SK-N-SH (cell line): ENCODE results near the gene E4F1. TPM values are rescaled to one million over a fixed set of nuclear protein-coding genes. Genes with fewer than 3 reads are reported as not detected.

Experiments
- CTCF ChIA-PET: fragments of 300-600, 350-600 bp; formaldehyde crosslinking; extraction: SDS; loops from one replicate; lab custom pipeline; 2021; lab: Yijun Ruan, JAX
- POLR2A ChIA-PET: fragments of 350-600 bp; sonication (Branson Sonifier 250); formaldehyde crosslinking; extraction: SDS; loops from one replicate; lab custom pipeline; 2020; ENCODE audit warnings: antibody characterized with exemption, inconsistent platforms; lab: Yijun Ruan, JAX
- DNase-seq: peaks from one replicate; pipeline ENCODE4 v3.0.0; 2012
- H2AFZ ChIP-seq: fragments of 200-600 bp; sonication (generic); 2 replicates; pipeline ENCODE4 v1.8.1; 2016; ENCODE audit warnings: antibody characterized with exemption, mild to moderate bottlenecking, low read depth
- H3F3A ChIP-seq: fragments of 200-600 bp; sonication (generic); replicated peaks from 2 replicates; pipeline ENCODE3; 2016; ENCODE audit warnings: antibody characterized with exemption, mild to moderate bottlenecking; ENCODE audit not compliant: insufficient read depth
- H3K27ac ChIP-seq, 2 experiments: fragments of 200-500 bp in 1 of 2; fragments of 200-600 bp in 1 of 2; sonication (Bioruptor generic) in 1 of 2; sonication (generic), shearing (Covaris generic) in 1 of 2; 2 replicates each; pipeline versions ENCODE4 v1.5.1 to v1.6.1; 2014 to 2016; ENCODE audit warnings: low read depth in 2 of 2, inconsistent platforms in 1 of 2, low read length in 1 of 2, mild to moderate bottlenecking in 1 of 2, mixed read lengths in 1 of 2
- H3K27me3 ChIP-seq: fragments of 200-600 bp; sonication (generic), shearing (Covaris generic); 2 replicates; pipeline ENCODE4 v1.6.1; 2016; ENCODE audit warnings: mixed run types; ENCODE audit not compliant: insufficient read depth
- H3K36me3 ChIP-seq, 2 experiments: fragments of 200-500 bp in 1 of 2; fragments of 200-600 bp in 1 of 2; sonication (Bioruptor generic) in 1 of 2; sonication (generic) in 1 of 2; replicated peaks in 1 of 2; 2 replicates each; pipeline versions ENCODE3 to v1.5.1; 2014 to 2016; ENCODE audit warnings: low read length in 1 of 2, mild to moderate bottlenecking in 1 of 2; ENCODE audit not compliant: insufficient read depth in 2 of 2, control insufficient read depth in 1 of 2
- H3K4me1 ChIP-seq, 2 experiments: fragments of 200-500 bp in 1 of 2; fragments of 200-600 bp in 1 of 2; sonication (Bioruptor generic) in 1 of 2; sonication (generic), shearing (Covaris generic) in 1 of 2; 2 replicates each; pipeline versions ENCODE4 v1.5.1 to v1.6.1; 2014 to 2016; ENCODE audit warnings: low read depth in 1 of 2, low read length in 1 of 2, mixed run types in 1 of 2; ENCODE audit not compliant: insufficient read depth in 2 of 2, control insufficient read depth in 1 of 2
- H3K4me2 ChIP-seq: fragments of 200-600 bp; sonication (generic), shearing (Covaris generic); 2 replicates; pipeline ENCODE4 v1.6.1; 2017; ENCODE audit warnings: mixed run types
- H3K4me3 ChIP-seq, 2 experiments: fragments of 200-500 bp in 1 of 2; fragments of 200-600 bp in 1 of 2; sonication (Bioruptor generic) in 1 of 2; sonication (generic), shearing (Covaris generic) in 1 of 2; 2 replicates each; pipeline versions ENCODE4 v1.5.1 to v1.8.1; 2014 to 2016; ENCODE audit warnings: low read depth in 2 of 2, inconsistent platforms in 1 of 2, low read length in 1 of 2, mild to moderate bottlenecking in 1 of 2, mixed read lengths in 1 of 2, moderate library complexity in 1 of 2
- H3K79me2 ChIP-seq: fragments of 200-600 bp; sonication (generic); 2 replicates; pipeline ENCODE4 v1.8.1; 2017; ENCODE audit warnings: mild to moderate bottlenecking; ENCODE audit not compliant: insufficient read depth
- H3K9ac ChIP-seq: fragments of 200-600 bp; sonication (generic); 2 replicates; pipeline ENCODE4 v1.6.1; 2017; ENCODE audit warnings: mixed run types
- H3K9me2 ChIP-seq: fragments of 200-600 bp; sonication (generic); 2 replicates; pipeline ENCODE4 v1.6.1; 2017; ENCODE audit warnings: mixed run types
- H3K9me3 ChIP-seq: fragments of 200-600 bp; sonication (generic); 2 replicates; pipeline ENCODE4 v1.6.1; 2017; ENCODE audit warnings: mixed run types, mild to moderate bottlenecking, moderate library complexity
- H4K20me1 ChIP-seq: fragments of 200-600 bp; sonication (generic); 2 replicates; pipeline ENCODE4 v1.6.1; 2017; ENCODE audit warnings: mild to moderate bottlenecking, mixed run types; ENCODE audit not compliant: insufficient read depth
- CTCF ChIP-seq: fragments of 200-600 bp; sonication (generic); IDR thresholded peaks from 2 replicates; pipeline ENCODE4 v1.6.1; 2017; ENCODE audit warnings: antibody characterized with exemption, mild to moderate bottlenecking, moderate library complexity
- EZH2phosphoT487 ChIP-seq: fragments of 200-600 bp; sonication (generic); IDR thresholded peaks from 2 replicates; pipeline ENCODE4 v1.6.1; 2017; ENCODE audit warnings: low read depth, mixed run types, mild to moderate bottlenecking, antibody characterized with exemption, moderate library complexity, borderline replicate concordance
- FOXM1 ChIP-seq: IDR thresholded peaks from 2 replicates; pipeline ENCODE4 v1.4.0; 2012; ENCODE audit warnings: low read depth, mild to moderate bottlenecking
- GATA2 ChIP-seq: sonication (generic); formaldehyde crosslinking; IDR thresholded peaks from 2 replicates; pipeline ENCODE4 v1.5.0; 2020; ENCODE audit warnings: mild to moderate bottlenecking, missing genetic modification reagents
- IRF3 ChIP-seq: fragments of 150-350 bp; IDR thresholded peaks from 2 replicates; pipeline ENCODE4 v1.6.1; 2016; ENCODE audit warnings: mild to moderate bottlenecking, low read depth, low read length
- JUND ChIP-seq: IDR thresholded peaks from 2 replicates; pipeline ENCODE4 v1.4.0; 2012
- NRF1 ChIP-seq: IDR thresholded peaks from 2 replicates; pipeline ENCODE4 v1.6.1; 2012; ENCODE audit warnings: low read depth, mild to moderate bottlenecking, low read length
- PBX3 ChIP-seq: IDR thresholded peaks from 2 replicates; pipeline ENCODE4; 2012
- RAD21 ChIP-seq: IDR thresholded peaks from 2 replicates; pipeline ENCODE4 v1.6.1; 2012; ENCODE audit warnings: mild to moderate bottlenecking, low read length
- RCOR1 ChIP-seq: fragments of 150-350 bp; IDR thresholded peaks from 2 replicates; pipeline ENCODE4 v1.6.1; 2017; ENCODE audit warnings: antibody characterized with exemption, low read length
- RXRA ChIP-seq: IDR thresholded peaks from 2 replicates; pipeline ENCODE4 v1.4.0; 2012; ENCODE audit warnings: low read depth, mild to moderate bottlenecking, borderline replicate concordance
- TAF1 ChIP-seq: IDR thresholded peaks from 2 replicates; pipeline ENCODE4 v1.6.1; 2012; ENCODE audit warnings: low read depth, mild to moderate bottlenecking, low read length, moderate library complexity, borderline replicate concordance
- TCF12 ChIP-seq: IDR thresholded peaks from 2 replicates; pipeline ENCODE4 v1.4.0; 2012
- TEAD4 ChIP-seq: IDR thresholded peaks from 2 replicates; pipeline ENCODE4 v1.4.0; 2012; ENCODE audit warnings: mild to moderate bottlenecking, borderline replicate concordance; ENCODE audit not compliant: insufficient read depth
- USF1 ChIP-seq: IDR thresholded peaks from 2 replicates; pipeline ENCODE4 v1.4.0; 2012; ENCODE audit warnings: low read depth, borderline replicate concordance
- YY1 ChIP-seq: IDR thresholded peaks from 2 replicates; pipeline ENCODE4 v1.4.0; 2012; ENCODE audit warnings: low read depth, mild to moderate bottlenecking
- ZBTB33 ChIP-seq: IDR thresholded peaks from 2 replicates; pipeline ENCODE4 v1.4.0; 2012; ENCODE audit warnings: low read depth, borderline replicate concordance
- WGBS: methylation state at CpG from one replicate; pipeline ENCODE4 v1.1.6; 2017; ENCODE audit warnings: low lambda C conversion rate; 5-methylcytosine and 5-hydroxymethylcytosine counted together
- polyA plus RNA-seq, 3 experiments: library from polyadenylated mRNA; depleted of rRNA; stranded (reverse); fragments of >200 nt; gene quantifications; 2 replicates each; pipeline ENCODE4 v1.2.3, GENCODE V29; 2012
- TF ChIP-seq, protein P1 (sequence below): fragments of 150-350 bp; IDR thresholded peaks from 2 replicates; pipeline ENCODE4 v1.6.1; 2017; ENCODE audit warnings: antibody characterized with exemption, low read length, low read depth, borderline replicate concordance
- TF ChIP-seq, protein P2 (sequence below): IDR thresholded peaks from 2 replicates; pipeline ENCODE4 v1.4.0; 2012; ENCODE audit warnings: low read depth

The E4F1 gene
- polyA plus RNA-seq, 1 of the 3 experiments (the other 2 are of a cell fraction), result 33.0 TPM

DNA sequence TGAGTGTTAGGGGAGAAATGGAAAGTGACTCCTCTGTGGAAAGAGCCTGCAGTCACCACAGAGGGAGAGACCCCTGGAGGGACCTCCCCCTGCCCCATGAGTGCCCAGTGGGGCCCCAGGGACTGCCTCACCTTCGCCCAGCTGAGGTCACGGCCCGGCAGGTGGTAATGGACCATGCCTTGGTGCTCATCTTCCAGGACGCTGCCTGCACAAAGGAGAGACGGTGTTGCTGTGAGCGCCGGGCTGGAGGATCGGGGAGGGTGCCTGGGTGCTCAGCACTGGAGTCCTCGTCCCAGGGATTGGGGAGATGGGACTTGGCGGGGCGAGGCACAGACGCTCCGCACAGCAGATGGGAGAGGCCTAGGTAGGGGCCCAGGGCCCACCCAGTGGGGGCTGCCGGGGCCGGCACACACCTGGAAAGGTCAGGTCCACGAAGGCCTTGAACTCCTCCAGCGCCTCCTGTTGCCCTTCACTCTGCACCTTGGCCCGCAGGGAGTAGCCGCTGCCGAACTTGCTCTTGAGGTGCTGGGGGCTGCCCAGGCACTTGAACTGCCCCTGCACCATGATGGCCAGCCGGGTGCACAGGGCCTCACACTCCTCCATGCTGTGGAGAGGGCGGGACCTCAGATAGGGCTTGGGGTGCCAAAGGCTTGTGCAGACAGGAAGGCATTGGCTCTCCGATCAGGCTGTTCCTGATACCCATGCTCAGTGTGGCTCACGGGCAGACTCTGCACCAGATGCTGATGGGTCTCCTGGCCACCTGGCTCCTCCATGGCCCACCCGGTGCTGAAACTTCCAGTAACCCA, 54.3 kb downstream of the E4F1 start:
- Histone ChIP-seq H3K79me2 (no peaks in the 10 kb centered on the region), H3K4me2 (no peak overlapping the region), H2AFZ (no peak overlapping the region), H3K27ac (no peak overlapping the region), H3K27me3 (no peaks in the 10 kb centered on the region), H3K4me1 (no peaks in the 10 kb centered on the region), H3K9me3 (no peaks in the 10 kb centered on the region), H3K4me3 (no peak overlapping the region)
- 95% methylated on average over 16 of the region's 25 CpGs for WGBS
- TF ChIP-seq EZH2phosphoT487, result no peak
- TF ChIP-seq USF1, result no peak
- TF ChIP-seq YY1, result no peak
- TF ChIP-seq TEAD4, result no peak
- TF ChIP-seq FOXM1, result no peak
- TF ChIP-seq, protein P1, sequence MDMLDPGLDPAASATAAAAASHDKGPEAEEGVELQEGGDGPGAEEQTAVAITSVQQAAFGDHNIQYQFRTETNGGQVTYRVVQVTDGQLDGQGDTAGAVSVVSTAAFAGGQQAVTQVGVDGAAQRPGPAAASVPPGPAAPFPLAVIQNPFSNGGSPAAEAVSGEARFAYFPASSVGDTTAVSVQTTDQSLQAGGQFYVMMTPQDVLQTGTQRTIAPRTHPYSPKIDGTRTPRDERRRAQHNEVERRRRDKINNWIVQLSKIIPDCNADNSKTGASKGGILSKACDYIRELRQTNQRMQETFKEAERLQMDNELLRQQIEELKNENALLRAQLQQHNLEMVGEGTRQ, result no peak
- TF ChIP-seq, all 33 proteins: peak for 0
- CTCF ChIA-PET, result interaction anchor here (1.0 kb wide), 1 partner anchor 27 kb away, joined by 3 read pairs; no protein-coding TSS in a partner anchor
- DNase-seq, result no peak
- Histone ChIP-seq H3K9ac (no peak overlapping the region), H4K20me1 (no peaks in the 10 kb centered on the region), H3K9me2 (no peaks in the 10 kb centered on the region), H3K36me3 (peaks cover 0 to 9% of the 10 kb centered on the region in 2 experiments), H3F3A (peaks cover 4% of the 10 kb centered on the region)
- POLR2A ChIA-PET, result no interaction called here

- Histone ChIP-seq H3K9ac (no peak overlapping the region), H3K9me2 (no peaks in the 10 kb centered on the region), H3F3A (peaks cover 4% of the 10 kb centered on the region), H3K79me2 (no peaks in the 10 kb centered on the region), H2AFZ (no peak overlapping the region), H3K27me3 (no peaks in the 10 kb centered on the region), H3K4me1 (no peaks in the 10 kb centered on the region), H3K36me3 (peaks cover 0 to 9% of the 10 kb centered on the region in 2 experiments), H3K9me3 (no peaks in the 10 kb centered on the region), H3K4me3 (no peak overlapping the region), H4K20me1 (no peaks in the 10 kb centered on the region), H3K4me2 (no peak overlapping the region), H3K27ac (no peak overlapping the region)
- no peak for DNase-seq
- CTCF ChIA-PET, result interaction anchor here (1.5 kb wide), 1 partner anchor 9 kb away, joined by 4 read pairs; no protein-coding TSS in a partner anchor
- POLR2A ChIA-PET, result no interaction called here
- no CpG with 5 or more reads among the region's 14 CpGs for WGBS
- no peak for TF ChIP-seq TAF1
- TF ChIP-seq TEAD4, result no peak
- TF ChIP-seq, protein P2, sequence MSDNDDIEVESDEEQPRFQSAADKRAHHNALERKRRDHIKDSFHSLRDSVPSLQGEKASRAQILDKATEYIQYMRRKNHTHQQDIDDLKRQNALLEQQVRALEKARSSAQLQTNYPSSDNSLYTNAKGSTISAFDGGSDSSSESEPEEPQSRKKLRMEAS, result no peak
- TF ChIP-seq RAD21, result no peak
- TF ChIP-seq CTCF, result no peak
- TF ChIP-seq TCF12, result no peak
- TF ChIP-seq ZBTB33, result no peak
- TF ChIP-seq PBX3, result no peak
- TF ChIP-seq RXRA, result no peak
- no peak for TF ChIP-seq IRF3
- no peak for TF ChIP-seq GATA2
- TF ChIP-seq JUND, result no peak
- TF ChIP-seq NRF1, result no peak
- no peak for TF ChIP-seq RCOR1
Observed at GRCh38 chr16:2278272-2278608, 54.8 kb downstream of the E4F1 start.
